PC-9 (cell line): ENCODE data around the gene SIGLEC9. TPM values are rescaled to one million over a fixed set of nuclear protein-coding genes. Genes with fewer than 3 reads are reported as not detected.
A peak's percentile ranks its signal among the peaks of the same experiment; 100 is the strongest.

Experiments
- BruUV-seq: library from RNA; stranded (reverse); fragments of 400-500 nt; replicated peaks from 2 replicates; lab custom pipeline; 2021; lab: Mats Ljungman, UMichigan
- CTCF ChIA-PET: fragments of 300-600 bp; sonication (Branson Sonifier 250); formaldehyde crosslinking; loops from one replicate; lab custom pipeline; 2022; ENCODE audit warnings: antibody characterized with exemption; lab: Charles Lee
- POLR2A ChIA-PET: fragments of 300-600 bp; sonication (Branson Sonifier 250); formaldehyde crosslinking; loops from one replicate; lab custom pipeline; 2022; ENCODE audit warnings: antibody characterized with exemption; ENCODE audit not compliant: unreplicated experiment; lab: Charles Lee
- DNase-seq, 2 experiments: peaks; one replicate each; pipeline versions ENCODE4 v3.0.0 to v3.0.0-alpha.2; 2015 to 2022; ENCODE audit warnings: mixed read lengths in 1 of 2
- H2AFZ ChIP-seq: fragments of 200-600 bp; sonication (generic); 2 replicates; pipeline ENCODE4 v1.8.1; 2017; ENCODE audit warnings: antibody characterized with exemption
- H3F3A ChIP-seq: fragments of 200-600 bp; sonication (generic); 2 replicates; pipeline ENCODE4 v1.8.1; 2017; ENCODE audit warnings: antibody characterized with exemption, mild to moderate bottlenecking, low read depth; ENCODE audit not compliant: insufficient read depth
- H3K27ac ChIP-seq: fragments of 200-600 bp; sonication (generic); 2 replicates; pipeline ENCODE4 v1.6.1; 2016; ENCODE audit warnings: mixed run types
- H3K27me3 ChIP-seq: fragments of 200-600 bp; sonication (generic); 2 replicates; pipeline ENCODE4 v1.6.1; 2016; ENCODE audit warnings: low read depth, mixed run types; ENCODE audit not compliant: insufficient read depth
- H3K36me3 ChIP-seq: fragments of 200-600 bp; sonication (generic); 2 replicates; pipeline ENCODE4 v1.6.1; 2016; ENCODE audit warnings: low read depth, mixed run types
- H3K4me1 ChIP-seq: fragments of 200-600 bp; sonication (generic); replicated peaks from 2 replicates; pipeline ENCODE4 v1.6.1; 2016; ENCODE audit warnings: mixed run types; ENCODE audit not compliant: insufficient read depth
- H3K4me2 ChIP-seq: fragments of 200-600 bp; sonication (generic); 2 replicates; pipeline ENCODE4 v1.6.1; 2017; ENCODE audit warnings: mixed run types
- H3K4me3 ChIP-seq: fragments of 200-600 bp; sonication (generic); 2 replicates; pipeline ENCODE4 v1.6.1; 2016; ENCODE audit warnings: mixed run types
- H3K79me2 ChIP-seq: fragments of 200-600 bp; sonication (generic); 2 replicates; pipeline ENCODE4 v1.6.1; 2017; ENCODE audit warnings: low read depth, mixed run types
- H3K9me2 ChIP-seq: fragments of 200-600 bp; sonication (generic); 2 replicates; pipeline ENCODE4 v1.8.1; 2017; ENCODE audit warnings: mild to moderate bottlenecking; ENCODE audit not compliant: insufficient read depth
- H3K9me3 ChIP-seq: fragments of 200-600 bp; sonication (generic); 2 replicates; pipeline ENCODE4 v1.8.1; 2016; ENCODE audit warnings: low read depth; ENCODE audit not compliant: insufficient read depth
- H4K20me1 ChIP-seq: fragments of 200-600 bp; sonication (generic); 2 replicates; pipeline ENCODE4 v1.8.1; 2017; ENCODE audit not compliant: insufficient read depth
- CTCF ChIP-seq: fragments of 200-600 bp; sonication (generic); conservative IDR thresholded peaks from 2 replicates; pipeline ENCODE4 v1.6.1; 2017; ENCODE audit warnings: mixed run types, antibody characterized with exemption, mild to moderate bottlenecking, moderate library complexity
- EZH2 ChIP-seq: fragments of 200-600 bp; sonication (generic); IDR thresholded peaks from 2 replicates; pipeline ENCODE4 v1.8.0; 2017; ENCODE audit warnings: antibody characterized with exemption, low read depth
- intact Hi-C: fragments of 100-400 bp; cut with micrococcal nuclease; formaldehyde crosslinking; loops from one replicate; pipeline ENCODE4 v1.10.0; 2022; ENCODE audit not compliant: unreplicated experiment
- total RNA-seq: library from RNA; stranded (reverse); gene quantifications from 2 replicates; pipeline ENCODE4 v1.2.3, GENCODE V29; 2021

The SIGLEC9 gene
- total RNA-seq, 1 experiment from 2014 or later = not detected

- no peaks in the 10 kb centered on the region for H3K36me3 ChIP-seq
- no peaks in the 10 kb centered on the region for H4K20me1 ChIP-seq
- no peak for TF ChIP-seq EZH2
- no peak for TF ChIP-seq CTCF
- H2AFZ ChIP-seq = no peak overlapping the region
- H3K9me3 ChIP-seq = no peaks in the 10 kb centered on the region
- POLR2A ChIA-PET = interaction anchor here (0.6 kb wide), 1 partner anchor 130 kb away, joined by 4 read pairs; no protein-coding TSS in a partner anchor
- H3F3A ChIP-seq = peaks cover 9% of the 10 kb centered on the region; the same call in 1 of the 2 replicates
- H3K4me2 ChIP-seq = no peak overlapping the region
- no peaks in the 10 kb centered on the region for H3K9me2 ChIP-seq
- BruUV-seq = no TSS peak
- intact Hi-C loops = no loop called here
- DNase-seq = no peak
- CTCF ChIA-PET = no interaction called here
- H3K4me1 ChIP-seq = no peaks in the 10 kb centered on the region
- no peak overlapping the region for H3K27ac ChIP-seq
- no peaks in the 10 kb centered on the region for H3K79me2 ChIP-seq
- H3K4me3 ChIP-seq = no peak overlapping the region
- H3K27me3 ChIP-seq = peaks cover 84% of the 10 kb centered on the region
These were observed 10.5 kb upstream of the SIGLEC9 start for GRCh38 chr19:51114087-51114729.

- Histone ChIP-seq H3K27ac (no peak overlapping the region), H3K4me3 (no peak overlapping the region), H3F3A (no peaks in the 10 kb centered on the region), H3K9me2 (no peaks in the 10 kb centered on the region), H3K36me3 (no peaks in the 10 kb centered on the region), H3K4me1 (no peaks in the 10 kb centered on the region), H4K20me1 (no peaks in the 10 kb centered on the region), H3K27me3 (peaks cover 95% of the 10 kb centered on the region), H3K9me3 (no peaks in the 10 kb centered on the region), H3K4me2 (no peak overlapping the region), H3K79me2 (no peaks in the 10 kb centered on the region), H2AFZ (no peak overlapping the region)
- no TSS peak for BruUV-seq
- CTCF ChIA-PET = no interaction called here
- intact Hi-C loops = no loop called here
- peak; percentile 77; the same call in 1 of the 2 replicates for TF ChIP-seq EZH2
- TF ChIP-seq CTCF = no peak
- POLR2A ChIA-PET = no interaction called here
- DNase-seq = no peak
These were observed 7.9 kb upstream of the SIGLEC9 start for GRCh38 chr19:51116736-51117286.

GRCh38 chr19:51119101-51119500 is 5.6 kb upstream of the SIGLEC9 start:
- no peak overlapping the region for H3K27ac ChIP-seq
- no peaks in the 10 kb centered on the region for H3F3A ChIP-seq
- no peaks in the 10 kb centered on the region for H3K79me2 ChIP-seq
- BruUV-seq = no TSS peak
- no peak overlapping the region for H2AFZ ChIP-seq
- no peak for DNase-seq
- H3K4me1 ChIP-seq = no peaks in the 10 kb centered on the region
- ChIA-PET CTCF (interaction anchor here (0.5 kb wide), 1 partner anchor 100 kb away, joined by 6 read pairs; no protein-coding TSS in a partner anchor), POLR2A (no interaction called here)
- no peaks in the 10 kb centered on the region for H3K36me3 ChIP-seq
- intact Hi-C loops = no loop called here
- no peaks in the 10 kb centered on the region for H3K9me2 ChIP-seq
- no peaks in the 10 kb centered on the region for H4K20me1 ChIP-seq
- H3K27me3 ChIP-seq = peaks cover 97% of the 10 kb centered on the region
- TF ChIP-seq EZH2 (no peak), CTCF (no peak)
- no peaks in the 10 kb centered on the region for H3K9me3 ChIP-seq
- H3K4me3 ChIP-seq = no peak overlapping the region
- H3K4me2 ChIP-seq = no peak overlapping the region
